GM12892 (cell line): ENCODE data around the gene UGT3A1.

Experiments used
- POLR2A ChIP-seq: IDR thresholded peaks from 2 replicates; pipeline ENCODE4 v1.6.1; 2011; ENCODE audit warnings: low read depth, low read length, control low read depth
- POLR2AphosphoS5 ChIP-seq: IDR thresholded peaks from 2 replicates; pipeline ENCODE4 v1.6.1; 2011; ENCODE audit warnings: low read depth, low read length, control low read depth
- TAF1 ChIP-seq: IDR thresholded peaks from 2 replicates; pipeline ENCODE4 v1.6.1; 2011; ENCODE audit warnings: low read depth, mild to moderate bottlenecking, control low read depth, low read length, borderline replicate concordance

GRCh38 chr5:35996076-35996475 lies 4.9 kb upstream of the UGT3A1 start:
- TF ChIP-seq POLR2A, result no peak
- TF ChIP-seq POLR2AphosphoS5, result no peak
- no peak for TF ChIP-seq TAF1
